ENCODE results near the gene NUP205.

DNA sequence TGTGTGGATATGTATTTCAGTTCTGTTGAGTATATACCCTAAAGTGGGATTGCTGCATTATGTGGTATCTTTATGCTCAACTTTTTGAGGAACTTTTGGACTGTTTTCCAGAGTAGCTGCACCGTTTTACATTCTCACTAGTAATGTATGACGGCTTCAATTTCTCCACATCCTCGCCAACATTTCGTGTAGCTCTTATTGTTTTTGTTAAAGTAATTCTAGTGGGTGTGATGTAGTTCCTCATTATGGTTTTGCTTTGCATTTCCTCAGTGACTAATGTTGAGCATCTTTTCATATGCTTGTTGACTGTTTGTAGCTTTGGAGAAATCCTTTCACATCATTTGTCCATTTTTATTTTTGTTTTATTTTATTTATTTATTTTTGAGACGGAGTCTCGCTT, 109.1 kb downstream of the NUP205 start:
- TF ChIP-seq, protein P1, sequence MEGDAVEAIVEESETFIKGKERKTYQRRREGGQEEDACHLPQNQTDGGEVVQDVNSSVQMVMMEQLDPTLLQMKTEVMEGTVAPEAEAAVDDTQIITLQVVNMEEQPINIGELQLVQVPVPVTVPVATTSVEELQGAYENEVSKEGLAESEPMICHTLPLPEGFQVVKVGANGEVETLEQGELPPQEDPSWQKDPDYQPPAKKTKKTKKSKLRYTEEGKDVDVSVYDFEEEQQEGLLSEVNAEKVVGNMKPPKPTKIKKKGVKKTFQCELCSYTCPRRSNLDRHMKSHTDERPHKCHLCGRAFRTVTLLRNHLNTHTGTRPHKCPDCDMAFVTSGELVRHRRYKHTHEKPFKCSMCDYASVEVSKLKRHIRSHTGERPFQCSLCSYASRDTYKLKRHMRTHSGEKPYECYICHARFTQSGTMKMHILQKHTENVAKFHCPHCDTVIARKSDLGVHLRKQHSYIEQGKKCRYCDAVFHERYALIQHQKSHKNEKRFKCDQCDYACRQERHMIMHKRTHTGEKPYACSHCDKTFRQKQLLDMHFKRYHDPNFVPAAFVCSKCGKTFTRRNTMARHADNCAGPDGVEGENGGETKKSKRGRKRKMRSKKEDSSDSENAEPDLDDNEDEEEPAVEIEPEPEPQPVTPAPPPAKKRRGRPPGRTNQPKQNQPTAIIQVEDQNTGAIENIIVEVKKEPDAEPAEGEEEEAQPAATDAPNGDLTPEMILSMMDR (IDR thresholded peaks at IDR 0.05; ENCODE audit: poor library complexity, severe bottlenecking) = no peak
- TF ChIP-seq SMC3 (conservative IDR thresholded peaks at IDR 0.05; ENCODE audit: poor library complexity) (no peak), EZH2 (IDR thresholded peaks at IDR 0.05; ENCODE audit: borderline replicate concordance, insufficient read depth, low read length, poor library complexity, severe bottlenecking) (no peak), RAD21 (conservative IDR thresholded peaks at IDR 0.05) (no peak), POLR2AphosphoS5 (IDR thresholded peaks at IDR 0.05) (no peak), EP300 (conservative IDR thresholded peaks at IDR 0.05; ENCODE audit: poor library complexity, severe bottlenecking) (no peak)
